Stimulated activated CD4-positive, alpha-beta T cell treated with anti-CD3 and anti-CD28 coated beads, Interleukin-2, amount 100 ng/mL, for 48 hours (primary cell): ENCODE data around the gene CCDC14.

Source experiments
- DNase-seq, 2 donors: peaks; one replicate each; pipeline ENCODE4 v3.0.0-alpha.2; 2020

The CCDC14 gene

GRCh38 chr3:123961508-123961856 lies 453 bp upstream of the CCDC14 start:
- DNase-seq, result no peak

- DNase-seq, result no peak
These were observed 7.3 kb downstream of the CCDC14 start for GRCh38 chr3:123953735-123954134.

GRCh38 chr3:123952844-123953520 lies 8.0 kb downstream of the CCDC14 start:
- DNase-seq, result no peak

- no peak for DNase-seq
These were observed 9.2 kb downstream of the CCDC14 start for GRCh38 chr3:123951522-123952447.

GRCh38 chr3:123949641-123950040 lies 11.4 kb downstream of the CCDC14 start:
- no peak for DNase-seq

GRCh38 chr3:123948449-123948848 lies 12.6 kb downstream of the CCDC14 start:
- no peak for DNase-seq

GRCh38 chr3:123947482-123947881 lies 13.5 kb downstream of the CCDC14 start:
- DNase-seq, result no peak

- DNase-seq, result no peak
These were observed 19.5 kb downstream of the CCDC14 start for GRCh38 chr3:123941542-123941941.

- DNase-seq, result no peak
These were observed 19.9 kb downstream of the CCDC14 start for GRCh38 chr3:123941121-123941520.

- DNase-seq, result no peak
These were observed 21.3 kb downstream of the CCDC14 start for GRCh38 chr3:123939706-123940105.

GRCh38 chr3:123936400-123936799 lies 24.6 kb downstream of the CCDC14 start:
- no peak for DNase-seq

GRCh38 chr3:123935830-123936229 lies 25.2 kb downstream of the CCDC14 start:
- no peak for DNase-seq

- DNase-seq, result no peak
These were observed 26.8 kb downstream of the CCDC14 start for GRCh38 chr3:123934250-123934649.

GRCh38 chr3:123930445-123930844 lies 30.6 kb downstream of the CCDC14 start:
- DNase-seq, result no peak

- no peak for DNase-seq
These were observed 31.7 kb downstream of the CCDC14 start for GRCh38 chr3:123929325-123929724.

- no peak for DNase-seq
These were observed 34.6 kb downstream of the CCDC14 start for GRCh38 chr3:123926396-123926795.

GRCh38 chr3:123920868-123921267 lies 40.2 kb downstream of the CCDC14 start:
- DNase-seq, result no peak

GRCh38 chr3:123920383-123920782 lies 40.6 kb downstream of the CCDC14 start:
- no peak for DNase-seq

- no peak for DNase-seq
These were observed 41.7 kb downstream of the CCDC14 start for GRCh38 chr3:123919353-123919752.

- DNase-seq, result no peak
These were observed 46.2 kb downstream of the CCDC14 start for GRCh38 chr3:123914829-123915228.

- no peak for DNase-seq
These were observed 51.2 kb downstream of the CCDC14 start for GRCh38 chr3:123909785-123910184.

GRCh38 chr3:123907720-123908119 lies 53.3 kb downstream of the CCDC14 start:
- no peak for DNase-seq

GRCh38 chr3:123899300-123899865 lies 61.6 kb downstream of the CCDC14 start:
- DNase-seq, result no peak

GRCh38 chr3:123893012-123893411 lies 68.0 kb downstream of the CCDC14 start:
- DNase-seq, result no peak
